HepG2 (cell line): ENCODE measurements around the gene TRIP4. TPM values are rescaled to one million over a fixed set of nuclear protein-coding genes. Genes with fewer than 3 reads are reported as not detected.
A peak's percentile ranks its signal among the peaks of the same experiment; 100 is the strongest.

Source experiments
- ARNT2 ChIP-seq: sonication (generic); formaldehyde crosslinking; IDR thresholded peaks from 2 replicates; pipeline ENCODE4 v1.8.0; 2022; ENCODE audit warnings: mild to moderate bottlenecking, low read depth, missing genetic modification reagents, moderate library complexity
- BCL6 ChIP-seq: IDR thresholded peaks from 2 replicates; pipeline ENCODE4 v1.6.1; 2016; ENCODE audit warnings: missing genetic modification reagents, missing compliant biosample characterization
- CHD4 ChIP-seq: fragments of 200-600 bp; sonication (generic); IDR thresholded peaks from 2 replicates; pipeline ENCODE4 v1.7.0; 2017; ENCODE audit warnings: mild to moderate bottlenecking, low read length, borderline replicate concordance
- HIVEP1 ChIP-seq: sonication (generic); formaldehyde crosslinking; IDR thresholded peaks from 2 replicates; pipeline ENCODE4 v1.4.0; 2020; ENCODE audit warnings: mild to moderate bottlenecking, missing genetic modification reagents
- HOXA7 ChIP-seq: sonication (generic); formaldehyde crosslinking; IDR thresholded peaks from 2 replicates; pipeline ENCODE4 v1.8.1; 2022; ENCODE audit warnings: mild to moderate bottlenecking, missing genetic modification reagents, moderate library complexity
- ISX ChIP-seq: sonication (generic); formaldehyde crosslinking; conservative IDR thresholded peaks from 2 replicates; pipeline ENCODE4 v1.5.0; 2020; ENCODE audit warnings: missing genetic modification reagents
- MYC ChIP-seq: sonication (generic); formaldehyde crosslinking; IDR thresholded peaks from 2 replicates; pipeline ENCODE4 v1.9.0; 2021; ENCODE audit warnings: missing genetic modification reagents, borderline replicate concordance
- NFKB2 ChIP-seq: sonication (generic); formaldehyde crosslinking; IDR thresholded peaks from 2 replicates; pipeline ENCODE4 v1.4.0; 2020; ENCODE audit warnings: missing genetic modification reagents, borderline replicate concordance
- NR2F6 ChIP-seq, 2 experiments: IDR thresholded peaks; 2 replicates each; pipeline ENCODE4 v1.6.1; 2016; ENCODE audit warnings: antibody characterized with exemption in 1 of 2, mild to moderate bottlenecking in 1 of 2
- POGZ ChIP-seq: sonication (generic); formaldehyde crosslinking; IDR thresholded peaks from 2 replicates; pipeline ENCODE4 v1.4.0; 2020; ENCODE audit warnings: mild to moderate bottlenecking, missing genetic modification reagents
- POLR2AphosphoS5 ChIP-seq: IDR thresholded peaks from 2 replicates; pipeline ENCODE4 v1.6.1; 2012; ENCODE audit warnings: low read depth, low read length
- RNF2 ChIP-seq: fragments of 450-650 bp; conservative IDR thresholded peaks from 2 replicates; pipeline ENCODE4 v1.6.1; 2016; ENCODE audit warnings: low read depth
- ZBTB7A ChIP-seq: sonication (generic); formaldehyde crosslinking; IDR thresholded peaks from 2 replicates; pipeline ENCODE4 v1.8.0; 2022; ENCODE audit warnings: mild to moderate bottlenecking, missing genetic modification reagents
- ZFP90 ChIP-seq: sonication (generic); formaldehyde crosslinking; IDR thresholded peaks from 2 replicates; pipeline ENCODE4 v1.8.0; 2022; ENCODE audit warnings: missing genetic modification reagents, mild to moderate bottlenecking, inconsistent platforms, borderline replicate concordance
- ZNF136 ChIP-seq: sonication (generic); formaldehyde crosslinking; IDR thresholded peaks from 2 replicates; pipeline ENCODE4 v1.8.1; 2022; ENCODE audit warnings: low read depth, mild to moderate bottlenecking, moderate library complexity, missing genetic modification reagents
- ZNF256 ChIP-seq: sonication (generic); formaldehyde crosslinking; conservative IDR thresholded peaks from 2 replicates; pipeline ENCODE4 v1.4.0; 2020; ENCODE audit warnings: missing genetic modification reagents
- ZNF501 ChIP-seq: sonication (generic); formaldehyde crosslinking; IDR thresholded peaks from 2 replicates; pipeline ENCODE4 v1.5.1; 2020; ENCODE audit warnings: mild to moderate bottlenecking, moderate library complexity, missing genetic modification reagents
- ZNF577 ChIP-seq: sonication (generic); formaldehyde crosslinking; IDR thresholded peaks from 2 replicates; pipeline ENCODE4 v1.4.0; 2020; ENCODE audit warnings: mild to moderate bottlenecking, low read depth, missing genetic modification reagents, borderline replicate concordance
- polyA plus RNA-seq, 8 experiments: library from polyadenylated mRNA; depleted of rRNA in 3 of 8; stranded (reverse) in 7 of 8; unstranded in 1 of 8; fragments of >200 nt; fragmentation: Illumina TruSeq in 4 of 8; extraction: Trizol in 4 of 8; gene quantifications; 2 replicates each; pipeline versions ENCODE4 v1.2.1 to v1.2.3, GENCODE V29; 2011 to 2016; ENCODE audit warnings: low read depth in 4 of 8, missing spikeins in 1 of 8, mixed read lengths in 1 of 8; ENCODE audit not compliant: insufficient read depth in 1 of 8
- total RNA-seq, 5 experiments: library from RNA; depleted of rRNA; stranded (reverse); fragments of >200 nt; fragmentation: Illumina TruSeq; extraction: Trizol; gene quantifications; 2 replicates each; pipeline ENCODE4 v1.2.3, GENCODE V29; 2016; ENCODE audit warnings: low read depth in 1 of 5
- TF ChIP-seq, protein P1 (sequence below): sonication (generic); formaldehyde crosslinking; IDR thresholded peaks from 2 replicates; pipeline ENCODE4 v1.5.0; 2020; ENCODE audit warnings: missing genetic modification reagents, mild to moderate bottlenecking, borderline replicate concordance
- TF ChIP-seq, protein P2 (sequence below): sonication (generic); formaldehyde crosslinking; IDR thresholded peaks from 2 replicates; pipeline ENCODE4 v1.4.0; 2020; ENCODE audit warnings: missing genetic modification reagents
- TF ChIP-seq, protein P3 (sequence below): IDR thresholded peaks from 2 replicates; pipeline ENCODE4 v1.6.1; 2016; ENCODE audit warnings: missing genetic modification reagents, missing compliant biosample characterization
- TF ChIP-seq, protein P4 (sequence below): sonication (generic); formaldehyde crosslinking; IDR thresholded peaks from 2 replicates; pipeline ENCODE4 v1.5.0; 2020; ENCODE audit warnings: mild to moderate bottlenecking, missing genetic modification reagents, borderline replicate concordance

The TRIP4 gene
- total and polyA plus RNA-seq, 2 of the 13 experiments (the other 11 are each of a cell fraction or from before 2014, with no cell fraction given) = 7.1 to 11.8 TPM

DNA sequence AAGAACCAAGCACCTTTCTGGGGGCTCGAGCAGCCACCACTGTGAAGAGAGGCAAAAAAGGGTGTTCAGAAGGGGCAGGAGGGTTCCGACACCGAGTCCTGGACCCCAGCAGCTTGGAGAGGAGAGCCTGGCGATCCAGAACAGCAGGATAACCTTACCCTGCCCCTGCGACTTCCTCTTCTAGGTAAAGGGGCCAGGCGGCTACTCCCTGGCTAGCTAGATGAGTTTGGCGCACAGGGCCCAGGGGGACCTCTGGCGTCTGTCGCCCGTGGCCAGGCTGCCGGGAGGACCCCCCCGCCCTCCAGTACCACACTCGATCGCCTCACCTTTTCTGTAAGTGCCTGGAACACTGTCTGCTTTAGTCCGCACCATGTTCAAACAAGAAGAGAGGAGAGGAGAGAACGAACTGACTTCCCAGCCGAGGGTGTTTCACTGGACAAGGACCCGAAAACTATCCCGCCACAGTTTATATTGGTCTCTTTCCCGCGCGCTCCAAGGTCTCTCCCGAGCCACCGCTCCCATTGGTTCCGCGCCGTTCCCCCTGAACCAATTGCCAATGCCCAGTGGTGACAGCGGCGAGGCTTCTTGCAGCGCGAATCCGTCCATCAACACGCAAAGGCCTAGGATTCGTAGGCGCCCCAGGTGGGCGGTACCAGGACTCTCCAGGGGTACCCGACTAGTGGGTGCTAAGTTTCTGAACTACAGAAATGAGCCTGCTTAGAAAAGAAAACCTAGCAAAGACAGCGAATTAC is 6.5 kb upstream of the TRIP4 start, which contains the start of gene PCLAF (continued):
- TF ChIP-seq NFKB2 (CRISPR knock-in tag) (0 out of 2 replicates have a peak, but pooled peaks have one; percentile 47), HIVEP1 (CRISPR knock-in tag) (peak; percentile 67; the same call in 1 of the 2 replicates), ZFP90 (CRISPR knock-in tag) (0 out of 2 replicates have a peak, but pooled peaks have one; percentile 55), ARNT2 (CRISPR knock-in tag) (0 out of 2 replicates have a peak, but pooled peaks have one; percentile 65), CHD4 (no peak), RNF2 (no peak), BCL6 (CRISPR knock-in tag) (no peak), POGZ (CRISPR knock-in tag) (peak; percentile 81), POLR2AphosphoS5 (peak; percentile 89), ZNF577 (CRISPR knock-in tag) (no peak), ZNF136 (CRISPR knock-in tag) (peak; percentile 67; the same call in 1 of the 2 replicates), HOXA7 (CRISPR knock-in tag) (no peak), MYC (CRISPR knock-in tag) (peak; percentile 67; the same call in 1 of the 2 replicates), ZBTB7A (CRISPR knock-in tag) (no peak), NR2F6 (IDR thresholded peaks at IDR 0.05) (no peak), NR2F6 (CRISPR knock-in tag; IDR thresholded peaks at IDR 0.05) (no peak), ZNF256 (CRISPR knock-in tag) (peak; percentile 61; the same call in 1 of the 2 replicates), ISX (peak; percentile 60; the same call in 1 of the 2 replicates), ZNF501 (peak; percentile 53; the same call in 1 of the 2 replicates)
- TF ChIP-seq, protein P1, sequence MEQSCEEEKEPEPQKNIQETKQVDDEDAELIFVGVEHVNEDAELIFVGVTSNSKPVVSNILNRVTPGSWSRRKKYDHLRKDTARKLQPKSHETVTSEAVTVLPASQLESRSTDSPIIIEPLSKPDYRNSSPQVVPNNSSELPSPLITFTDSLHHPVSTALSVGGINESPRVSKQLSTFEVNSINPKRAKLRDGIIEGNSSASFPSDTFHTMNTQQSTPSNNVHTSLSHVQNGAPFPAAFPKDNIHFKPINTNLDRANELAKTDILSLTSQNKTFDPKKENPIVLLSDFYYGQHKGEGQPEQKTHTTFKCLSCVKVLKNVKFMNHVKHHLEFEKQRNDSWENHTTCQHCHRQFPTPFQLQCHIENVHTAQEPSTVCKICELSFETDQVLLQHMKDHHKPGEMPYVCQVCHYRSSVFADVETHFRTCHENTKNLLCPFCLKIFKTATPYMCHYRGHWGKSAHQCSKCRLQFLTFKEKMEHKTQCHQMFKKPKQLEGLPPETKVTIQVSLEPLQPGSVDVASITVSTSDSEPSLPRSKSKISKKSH (CRISPR knock-in tag) = no peak
- TF ChIP-seq, protein P2, sequence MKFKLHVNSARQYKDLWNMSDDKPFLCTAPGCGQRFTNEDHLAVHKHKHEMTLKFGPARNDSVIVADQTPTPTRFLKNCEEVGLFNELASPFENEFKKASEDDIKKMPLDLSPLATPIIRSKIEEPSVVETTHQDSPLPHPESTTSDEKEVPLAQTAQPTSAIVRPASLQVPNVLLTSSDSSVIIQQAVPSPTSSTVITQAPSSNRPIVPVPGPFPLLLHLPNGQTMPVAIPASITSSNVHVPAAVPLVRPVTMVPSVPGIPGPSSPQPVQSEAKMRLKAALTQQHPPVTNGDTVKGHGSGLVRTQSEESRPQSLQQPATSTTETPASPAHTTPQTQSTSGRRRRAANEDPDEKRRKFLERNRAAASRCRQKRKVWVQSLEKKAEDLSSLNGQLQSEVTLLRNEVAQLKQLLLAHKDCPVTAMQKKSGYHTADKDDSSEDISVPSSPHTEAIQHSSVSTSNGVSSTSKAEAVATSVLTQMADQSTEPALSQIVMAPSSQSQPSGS = 0 out of 2 replicates have a peak, but pooled peaks have one; percentile 23
- TF ChIP-seq, protein P3, sequence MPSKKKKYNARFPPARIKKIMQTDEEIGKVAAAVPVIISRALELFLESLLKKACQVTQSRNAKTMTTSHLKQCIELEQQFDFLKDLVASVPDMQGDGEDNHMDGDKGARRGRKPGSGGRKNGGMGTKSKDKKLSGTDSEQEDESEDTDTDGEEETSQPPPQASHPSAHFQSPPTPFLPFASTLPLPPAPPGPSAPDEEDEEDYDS (CRISPR knock-in tag) = peak; percentile 87
- TF ChIP-seq, protein P4, sequence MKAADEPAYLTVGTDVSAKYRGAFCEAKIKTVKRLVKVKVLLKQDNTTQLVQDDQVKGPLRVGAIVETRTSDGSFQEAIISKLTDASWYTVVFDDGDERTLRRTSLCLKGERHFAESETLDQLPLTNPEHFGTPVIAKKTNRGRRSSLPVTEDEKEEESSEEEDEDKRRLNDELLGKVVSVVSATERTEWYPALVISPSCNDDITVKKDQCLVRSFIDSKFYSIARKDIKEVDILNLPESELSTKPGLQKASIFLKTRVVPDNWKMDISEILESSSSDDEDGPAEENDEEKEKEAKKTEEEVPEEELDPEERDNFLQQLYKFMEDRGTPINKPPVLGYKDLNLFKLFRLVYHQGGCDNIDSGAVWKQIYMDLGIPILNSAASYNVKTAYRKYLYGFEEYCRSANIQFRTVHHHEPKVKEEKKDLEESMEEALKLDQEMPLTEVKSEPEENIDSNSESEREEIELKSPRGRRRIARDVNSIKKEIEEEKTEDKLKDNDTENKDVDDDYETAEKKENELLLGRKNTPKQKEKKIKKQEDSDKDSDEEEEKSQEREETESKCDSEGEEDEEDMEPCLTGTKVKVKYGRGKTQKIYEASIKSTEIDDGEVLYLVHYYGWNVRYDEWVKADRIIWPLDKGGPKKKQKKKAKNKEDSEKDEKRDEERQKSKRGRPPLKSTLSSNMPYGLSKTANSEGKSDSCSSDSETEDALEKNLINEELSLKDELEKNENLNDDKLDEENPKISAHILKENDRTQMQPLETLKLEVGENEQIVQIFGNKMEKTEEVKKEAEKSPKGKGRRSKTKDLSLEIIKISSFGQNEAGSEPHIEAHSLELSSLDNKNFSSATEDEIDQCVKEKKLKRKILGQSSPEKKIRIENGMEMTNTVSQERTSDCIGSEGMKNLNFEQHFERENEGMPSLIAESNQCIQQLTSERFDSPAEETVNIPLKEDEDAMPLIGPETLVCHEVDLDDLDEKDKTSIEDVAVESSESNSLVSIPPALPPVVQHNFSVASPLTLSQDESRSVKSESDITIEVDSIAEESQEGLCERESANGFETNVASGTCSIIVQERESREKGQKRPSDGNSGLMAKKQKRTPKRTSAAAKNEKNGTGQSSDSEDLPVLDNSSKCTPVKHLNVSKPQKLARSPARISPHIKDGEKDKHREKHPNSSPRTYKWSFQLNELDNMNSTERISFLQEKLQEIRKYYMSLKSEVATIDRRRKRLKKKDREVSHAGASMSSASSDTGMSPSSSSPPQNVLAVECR = peak; percentile 91
